HUES48 (cell line): Measurements from ENCODE around the gene RASA4B.

Experiments used
- H3K27ac ChIP-seq: one replicate; pipeline ENCODE4 v1.7.0; 2013; ENCODE audit warnings: low read depth, low read length, inconsistent platforms
- H3K27me3 ChIP-seq: 2 replicates; pipeline ENCODE4 v1.6.1; 2013; ENCODE audit warnings: mild to moderate bottlenecking, low read length; ENCODE audit not compliant: control insufficient read depth, insufficient read depth
- H3K36me3 ChIP-seq: 2 replicates; pipeline ENCODE4 v1.6.1; 2013; ENCODE audit warnings: low read length; ENCODE audit not compliant: control insufficient read depth, insufficient read depth
- H3K4me1 ChIP-seq: 2 replicates; pipeline ENCODE4 v1.6.1; 2013; ENCODE audit warnings: mild to moderate bottlenecking, low read length; ENCODE audit not compliant: control insufficient read depth, insufficient read depth
- H3K4me3 ChIP-seq: 2 replicates; pipeline ENCODE4 v1.5.1; 2013; ENCODE audit warnings: mild to moderate bottlenecking, low read depth, low read length
- H3K9ac ChIP-seq: 2 replicates; pipeline ENCODE4 v1.6.1; 2013; ENCODE audit warnings: mild to moderate bottlenecking, low read depth, low read length, moderate library complexity
- H3K9me3 ChIP-seq: 2 replicates; pipeline ENCODE4 v1.6.1; 2013; ENCODE audit warnings: low read length; ENCODE audit not compliant: control insufficient read depth, insufficient read depth

Gene RASA4B

DNA sequence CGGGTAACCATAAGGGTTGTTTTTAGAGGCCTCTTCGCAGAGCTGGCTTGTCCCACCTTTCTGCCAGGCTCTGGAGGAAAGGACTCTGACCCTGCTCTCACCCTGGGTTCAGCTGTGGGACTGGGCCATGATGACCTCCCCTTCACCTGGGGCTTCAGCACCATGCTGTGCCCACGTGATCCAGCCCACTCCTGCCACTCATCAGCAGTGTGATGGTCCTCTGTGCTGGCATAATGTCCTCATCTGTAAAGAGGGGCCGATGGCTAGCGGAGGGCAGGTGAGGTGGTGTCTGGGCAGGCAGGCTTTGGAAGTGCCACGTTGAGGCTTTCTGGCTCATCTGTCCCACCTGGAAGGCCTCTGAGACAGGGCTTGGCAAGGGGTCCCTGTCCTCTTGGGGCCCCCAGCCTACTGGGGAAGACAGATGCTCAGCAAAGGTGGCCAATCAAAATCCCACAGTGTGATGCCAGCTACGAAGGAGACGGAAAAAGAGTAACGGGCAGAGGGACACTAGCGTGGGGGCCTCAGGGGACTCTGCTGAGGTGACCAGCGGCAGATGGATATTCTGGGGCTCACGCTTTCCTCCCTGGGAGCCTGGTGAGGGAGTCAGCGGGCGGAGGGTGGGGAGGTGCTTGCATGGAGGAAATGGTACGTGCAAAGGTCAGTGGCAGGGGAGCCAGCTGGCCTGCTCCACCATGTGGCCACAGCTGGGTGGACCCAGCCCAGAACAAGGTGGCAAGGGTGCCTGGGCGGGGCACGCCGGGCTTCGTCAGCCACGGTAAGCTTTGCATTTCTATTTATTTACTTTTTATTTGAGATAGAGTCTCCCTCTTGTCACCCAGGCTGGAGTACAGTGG lies 47.4 kb downstream of the RASA4B start:
- Histone ChIP-seq H3K9ac (no peak overlapping the region), H3K27me3 (no peaks in the 10 kb centered on the region), H3K27ac (no peak overlapping the region), H3K36me3 (peaks cover 48% of the 10 kb centered on the region), H3K4me3 (no peak overlapping the region), H3K4me1 (no peaks in the 10 kb centered on the region), H3K9me3 (no peaks in the 10 kb centered on the region)

DNA sequence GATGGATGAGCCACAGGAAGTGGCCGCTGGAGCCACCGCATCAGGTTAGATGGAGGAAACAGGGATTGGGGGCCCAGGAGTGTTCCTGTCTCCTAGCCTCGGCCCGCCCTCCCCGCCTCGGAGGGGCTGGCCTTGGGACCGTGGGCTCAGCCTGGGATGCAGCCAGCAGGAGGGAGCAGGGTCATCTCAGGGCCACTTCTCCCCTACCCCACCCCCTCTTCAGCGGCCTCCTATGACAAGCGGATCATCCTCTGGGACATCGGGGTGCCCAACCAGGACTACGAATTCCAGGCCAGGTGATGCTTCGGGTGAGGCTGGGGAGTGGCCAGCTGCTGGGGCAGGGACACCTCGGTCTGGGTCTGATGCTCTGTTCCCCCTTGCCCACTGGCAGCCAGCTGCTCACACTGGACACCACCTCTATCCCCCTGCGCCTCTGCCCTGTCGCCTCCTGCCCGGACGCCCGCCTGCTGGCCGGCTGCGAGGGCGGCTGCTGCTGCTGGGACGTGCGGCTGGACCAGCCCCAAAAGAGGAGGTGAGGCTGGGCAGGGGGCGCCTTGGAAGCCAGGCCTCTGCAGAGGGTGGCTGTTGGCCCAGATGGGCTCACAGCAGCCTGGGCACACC lies 48.1 kb downstream of the RASA4B start:
- no peaks in the 10 kb centered on the region for H3K9me3 ChIP-seq
- H3K36me3 ChIP-seq, result peaks cover 48% of the 10 kb centered on the region
- no peak overlapping the region for H3K4me3 ChIP-seq
- H3K27me3 ChIP-seq, result no peaks in the 10 kb centered on the region
- no peak overlapping the region for H3K27ac ChIP-seq
- H3K9ac ChIP-seq, result no peak overlapping the region
- no peaks in the 10 kb centered on the region for H3K4me1 ChIP-seq

DNA sequence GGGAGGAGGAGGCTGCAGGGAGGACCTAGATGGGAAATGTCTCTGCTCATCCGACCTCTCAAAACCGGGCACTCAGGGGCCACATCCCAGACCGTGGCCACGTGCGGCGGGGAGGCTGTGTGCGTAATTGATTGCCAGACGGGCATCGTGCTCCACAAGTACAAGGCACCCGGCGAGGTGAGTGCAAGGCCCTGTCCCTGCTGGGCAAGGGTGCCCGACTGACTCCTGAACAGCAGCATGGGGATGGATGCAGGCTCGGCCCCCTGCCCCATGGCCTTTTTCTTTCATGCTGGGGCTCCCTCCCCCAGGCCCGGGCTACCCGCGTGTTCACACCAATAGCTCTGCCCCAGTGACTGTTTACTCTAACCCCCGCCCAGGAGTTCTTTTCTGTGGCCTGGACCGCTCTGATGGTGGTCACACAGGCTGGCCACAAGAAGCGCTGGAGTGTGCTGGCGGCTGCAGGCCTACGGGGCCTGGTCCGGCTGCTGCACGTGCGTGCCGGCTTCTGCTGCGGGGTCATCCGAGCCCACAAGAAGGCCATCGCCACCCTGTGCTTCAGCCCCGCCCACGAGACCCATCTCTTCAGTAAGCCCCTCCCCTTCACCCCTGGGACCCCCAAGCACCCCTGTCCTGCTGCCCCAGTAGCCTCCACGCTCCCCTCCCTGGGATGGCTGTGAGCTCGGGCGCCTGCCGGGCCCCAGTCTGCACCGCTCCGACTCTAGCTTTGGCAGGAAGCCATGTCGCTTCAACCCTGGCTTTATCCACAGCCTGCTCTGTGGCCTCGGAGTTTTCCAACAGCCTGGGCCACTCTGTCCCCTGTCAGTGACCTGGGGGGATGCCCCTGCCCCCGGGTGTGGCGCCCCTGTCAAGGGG lies 48.9 kb downstream of the RASA4B start:
- Histone ChIP-seq H3K27me3 (no peaks in the 10 kb centered on the region), H3K9me3 (no peaks in the 10 kb centered on the region), H3K4me3 (no peak overlapping the region), H3K27ac (no peak overlapping the region), H3K4me1 (no peaks in the 10 kb centered on the region), H3K9ac (no peak overlapping the region), H3K36me3 (peaks cover 46% of the 10 kb centered on the region)

DNA sequence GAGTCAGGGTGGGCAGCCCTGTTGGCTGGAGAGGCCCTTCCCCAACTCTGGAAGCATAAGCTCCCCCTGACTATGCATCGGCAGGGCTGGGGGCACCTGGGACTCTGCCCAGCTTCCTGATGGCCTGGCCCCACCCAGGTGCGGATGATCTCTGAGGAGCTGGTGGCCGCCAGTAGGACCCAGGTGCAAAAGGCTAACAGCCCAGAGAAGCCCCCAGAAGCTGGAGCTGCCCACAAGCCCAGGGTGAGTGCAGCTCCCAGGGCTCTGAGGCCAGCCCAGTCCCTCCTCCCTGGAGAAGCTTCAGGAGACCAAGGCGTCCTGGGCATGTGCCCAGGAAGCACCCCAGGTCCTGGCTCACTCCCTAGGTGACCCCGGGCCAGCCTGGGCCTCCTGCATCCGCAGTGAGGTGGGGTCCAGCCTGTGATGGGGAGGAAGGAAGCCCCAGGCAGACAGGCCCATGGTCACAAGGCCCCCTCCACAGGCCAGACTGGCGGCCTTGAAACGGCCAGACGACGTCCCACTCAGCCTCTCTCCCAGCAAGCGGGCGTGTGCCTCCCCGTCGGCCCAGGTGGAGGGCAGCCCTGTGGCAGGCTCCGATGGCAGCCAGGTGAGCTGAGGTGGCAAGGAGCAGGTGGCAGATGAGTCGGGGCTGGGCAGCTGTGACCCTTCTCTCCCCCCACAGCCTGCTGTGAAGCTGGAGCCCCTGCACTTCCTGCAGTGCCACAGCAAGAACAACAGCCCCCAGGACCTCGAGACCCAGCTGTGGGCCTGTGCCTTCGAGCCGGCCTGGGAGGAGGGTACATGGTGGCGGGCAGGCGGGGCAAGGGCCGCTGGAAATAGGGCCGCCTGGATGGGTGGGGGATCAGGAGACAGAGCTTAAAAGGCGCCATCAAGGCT lies 49.7 kb downstream of the RASA4B start:
- Histone ChIP-seq H3K27ac (no peak overlapping the region), H3K36me3 (peaks cover 37% of the 10 kb centered on the region), H3K9me3 (no peaks in the 10 kb centered on the region), H3K9ac (no peak overlapping the region), H3K27me3 (no peaks in the 10 kb centered on the region), H3K4me3 (no peak overlapping the region), H3K4me1 (no peaks in the 10 kb centered on the region)

DNA sequence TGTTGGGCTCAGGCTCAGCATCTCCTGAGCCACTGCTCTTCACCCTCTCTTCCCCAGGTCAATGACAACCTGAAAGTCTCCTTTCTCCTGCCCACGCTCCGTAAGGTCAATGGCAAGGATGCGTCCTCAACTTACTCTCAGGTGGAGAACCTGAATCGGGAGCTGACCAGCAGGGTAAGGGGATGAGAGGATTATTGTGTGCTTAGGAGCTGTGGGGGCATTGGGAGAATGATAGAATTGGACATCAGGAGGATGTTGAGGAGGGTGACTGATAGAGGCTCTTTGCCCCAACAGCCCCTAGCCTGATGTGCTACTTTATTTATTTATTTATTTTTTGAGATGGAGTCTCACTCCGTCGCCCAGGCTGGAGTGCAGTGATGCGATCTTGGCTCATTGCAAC lies 51.5 kb downstream of the RASA4B start:
- H3K27me3 ChIP-seq, result no peaks in the 10 kb centered on the region
- no peak overlapping the region for H3K27ac ChIP-seq
- no peak overlapping the region for H3K9ac ChIP-seq
- 0 out of 2 replicates have a peak overlapping the region, but pooled peaks have one; percentile 84 for H3K4me3 ChIP-seq
- no peaks in the 10 kb centered on the region for H3K4me1 ChIP-seq
- H3K36me3 ChIP-seq, result peaks cover 34% of the 10 kb centered on the region
- H3K9me3 ChIP-seq, result no peaks in the 10 kb centered on the region

DNA sequence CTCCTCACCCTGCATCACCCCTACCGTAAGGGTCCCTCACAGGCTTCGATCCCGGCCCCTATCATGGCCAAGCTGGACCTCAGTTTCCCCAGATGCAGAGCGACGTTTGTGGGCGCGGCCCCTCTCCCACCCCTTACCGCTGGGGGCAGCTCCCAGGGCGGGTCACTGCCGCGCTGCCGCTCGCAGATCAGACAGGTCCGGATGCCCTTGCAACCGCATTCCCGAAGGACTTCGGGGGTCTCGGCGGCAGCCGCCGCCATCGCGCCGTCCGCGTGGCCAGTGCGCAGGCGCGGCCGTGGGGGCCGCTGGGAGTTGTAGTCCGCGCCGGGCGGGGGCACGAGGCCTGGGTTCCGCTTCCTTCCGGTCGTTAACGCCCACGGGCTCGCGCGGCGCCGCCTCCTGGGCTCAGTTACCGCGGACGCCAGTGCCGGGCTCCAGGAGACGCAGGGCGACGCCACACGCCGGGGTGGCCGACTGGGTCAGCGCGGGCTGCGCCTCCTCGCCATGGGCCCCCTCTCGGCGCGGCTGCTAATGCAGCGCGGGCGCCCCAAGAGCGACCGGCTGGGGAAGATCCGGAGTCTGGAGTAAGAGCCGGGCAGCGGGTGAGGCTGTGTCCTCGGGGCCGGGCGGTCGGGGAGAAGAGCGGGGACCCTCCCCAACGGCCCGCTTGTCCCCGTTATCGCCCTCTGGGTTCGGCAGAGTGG lies 52.8 kb downstream of the RASA4B start, which contains the start of the genes ALKBH4 and LRWD1:
ALKBH4 (minus strand) TSS at position 287 of the 704 bp plus-strand sequence; CDS start at position 260, 27 bp downstream.
LRWD1 (plus strand) TSS at position 408 of the 704 bp plus-strand sequence; CDS start at position 505, 97 bp downstream.
- peak within 1 kb of the TSS; percentile 55 for H3K27ac ChIP-seq
- no peaks in the 10 kb centered on the region for H3K4me1 ChIP-seq
- peaks cover 27% of the 10 kb centered on the region for H3K36me3 ChIP-seq

DNA sequence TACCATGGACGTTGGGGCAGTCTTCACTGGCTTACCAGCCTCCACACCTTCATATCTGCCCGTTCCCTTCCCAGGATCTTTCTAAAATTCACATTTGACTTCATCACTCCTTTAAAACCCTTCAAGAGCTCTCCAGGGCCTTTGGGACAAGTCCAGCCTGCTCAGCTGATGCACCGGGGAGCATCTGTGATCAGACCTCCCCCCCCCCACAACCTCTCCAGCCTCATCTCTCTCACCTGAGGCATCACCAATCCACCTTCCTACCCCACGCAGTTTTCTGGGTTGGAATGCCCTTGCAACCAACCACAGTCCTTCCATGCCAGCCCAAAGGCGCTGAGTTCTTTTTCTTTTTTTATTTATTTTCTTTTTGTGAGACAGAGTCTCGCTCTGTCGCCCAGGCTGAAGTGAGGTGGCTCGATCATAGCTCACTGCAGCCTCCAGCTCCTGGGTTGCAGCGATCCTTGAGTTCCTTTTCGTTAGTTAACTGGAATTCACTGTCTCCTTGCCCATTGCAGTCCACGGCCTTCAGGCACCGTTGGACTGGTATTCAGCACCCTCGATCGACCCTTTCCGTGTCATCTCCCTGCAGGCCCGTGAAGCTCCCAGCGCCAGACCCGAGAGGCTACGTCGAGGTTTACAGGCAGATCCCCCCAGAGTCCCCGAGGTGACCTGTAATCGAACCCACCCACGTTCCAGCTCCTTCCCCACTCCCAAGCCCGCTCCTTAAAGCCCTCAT lies 53.6 kb downstream of the RASA4B start:
- Histone ChIP-seq H3K4me3 (peak overlapping the region; percentile 84), H3K4me1 (no peaks in the 10 kb centered on the region), H3K9ac (peak overlapping the region; percentile 64), H3K36me3 (peaks cover 26% of the 10 kb centered on the region), H3K27ac (no peak overlapping the region), H3K9me3 (no peaks in the 10 kb centered on the region), H3K27me3 (no peaks in the 10 kb centered on the region)

More for the DNA sequence above, 52.8 kb downstream of the RASA4B start, which contains the start of the genes ALKBH4 and LRWD1:
- H3K27me3 ChIP-seq, result no peaks in the 10 kb centered on the region
- H3K4me3 ChIP-seq, result peak within 1 kb of the TSS; percentile 84
- peak within 1 kb of the TSS; percentile 64 for H3K9ac ChIP-seq
- no peaks in the 10 kb centered on the region for H3K9me3 ChIP-seq

DNA sequence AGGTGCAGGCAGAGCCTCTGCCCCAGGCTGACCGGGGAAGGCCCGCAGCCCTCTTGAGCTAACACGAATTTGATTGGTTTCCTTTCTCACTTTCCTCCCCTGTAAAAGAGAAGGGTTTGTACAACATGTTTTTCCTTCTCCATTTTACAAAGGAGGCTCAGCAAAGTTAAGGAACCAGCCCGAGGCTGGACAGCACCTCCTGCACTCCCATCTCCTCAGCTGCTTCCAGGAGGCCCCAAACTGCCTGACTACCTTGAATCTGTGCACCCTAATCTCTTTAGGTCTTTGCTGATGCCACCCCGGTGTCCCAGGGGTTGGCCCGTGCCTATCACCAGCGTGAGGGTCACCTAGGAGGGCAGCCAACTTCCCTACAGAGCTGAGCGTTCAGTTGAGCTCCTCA lies 57.1 kb downstream of the RASA4B start:
- H3K4me1 ChIP-seq, result no peaks in the 10 kb centered on the region
- H3K9ac ChIP-seq, result no peak overlapping the region
- H3K27ac ChIP-seq, result no peak overlapping the region
- no peaks in the 10 kb centered on the region for H3K9me3 ChIP-seq
- H3K27me3 ChIP-seq, result no peaks in the 10 kb centered on the region
- H3K36me3 ChIP-seq, result peaks cover 42% of the 10 kb centered on the region
- H3K4me3 ChIP-seq, result no peak overlapping the region

DNA sequence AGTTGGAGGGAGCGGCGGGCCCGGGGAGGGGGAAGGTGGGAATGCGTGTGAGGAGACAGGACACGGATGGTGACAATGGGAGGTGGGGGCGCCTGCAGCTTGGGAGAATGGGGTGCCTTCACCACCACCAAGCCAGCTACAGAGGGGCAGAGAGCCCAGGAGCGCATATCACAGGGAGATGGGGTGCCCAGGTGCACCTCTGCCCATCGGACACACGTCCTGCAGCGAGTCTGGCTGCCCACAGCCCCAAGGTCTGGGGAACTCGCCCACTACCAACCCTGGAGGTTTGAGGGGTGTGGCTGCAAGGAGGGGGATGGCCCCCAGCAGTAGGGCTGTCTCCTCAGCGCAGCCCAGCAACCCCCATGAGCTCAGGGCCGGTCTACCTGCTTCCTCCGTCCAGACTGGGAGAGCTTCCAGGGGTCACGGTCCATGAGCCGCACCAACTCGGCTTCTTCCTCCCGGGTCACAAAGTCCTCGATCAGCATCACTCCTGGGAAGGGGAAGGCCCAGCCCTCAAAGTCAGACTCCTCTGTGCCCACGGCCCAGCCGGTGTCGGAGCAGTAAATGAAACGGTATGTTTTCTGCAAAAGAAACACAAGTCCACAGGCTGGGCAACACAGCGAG lies 58.2 kb downstream of the RASA4B start:
- Histone ChIP-seq H3K36me3 (peaks cover 42% of the 10 kb centered on the region), H3K9me3 (no peaks in the 10 kb centered on the region), H3K4me3 (no peak overlapping the region), H3K9ac (no peak overlapping the region), H3K27ac (no peak overlapping the region), H3K4me1 (no peaks in the 10 kb centered on the region), H3K27me3 (no peaks in the 10 kb centered on the region)
